WERI-Rb-1 (cell line): ENCODE results near the gene HDDC3.

Experiments
- DNase-seq: peaks from one replicate; pipeline ENCODE4 v3.0.0-alpha.2; 2020
- H3K27ac ChIP-seq: fragments of 250-450 bp; sonication (Bioruptor Pico); 2 replicates; pipeline ENCODE4 v1.5.1; 2020; ENCODE audit warnings: mild to moderate bottlenecking, moderate library complexity
- H3K27me3 ChIP-seq: fragments of 250-450 bp; sonication (Bioruptor Pico); 2 replicates; pipeline ENCODE4 v1.5.1; 2021; ENCODE audit warnings: mild to moderate bottlenecking, low read depth, moderate library complexity; ENCODE audit not compliant: insufficient read depth, severe bottlenecking
- H3K36me3 ChIP-seq: fragments of 250-450 bp; sonication (Bioruptor Pico); 2 replicates; pipeline ENCODE4 v1.5.1; 2020; ENCODE audit warnings: mild to moderate bottlenecking, moderate library complexity
- H3K4me3 ChIP-seq: 2 replicates; pipeline ENCODE4 v1.5.1; 2011; ENCODE audit warnings: low read depth, mild to moderate bottlenecking, control low read depth, low read length
- H3K9me3 ChIP-seq: fragments of 250-450 bp; sonication (Bioruptor Pico); 2 replicates; pipeline ENCODE4 v1.5.1; 2021; ENCODE audit warnings: mild to moderate bottlenecking, moderate library complexity; ENCODE audit not compliant: severe bottlenecking
- TF ChIP-seq, protein P1 (sequence below): IDR thresholded peaks from 2 replicates; pipeline ENCODE4 v1.5.1; 2011; ENCODE audit warnings: low read depth, mild to moderate bottlenecking, control low read depth, inconsistent platforms, low read length

Gene HDDC3

GRCh38 chr15:90907051-90907660 is 25.2 kb downstream of the HDDC3 start:
- Histone ChIP-seq H3K27ac (no peak overlapping the region), H3K36me3 (no peaks in the 10 kb centered on the region), H3K4me3 (no peak overlapping the region), H3K9me3 (no peaks in the 10 kb centered on the region), H3K27me3 (peaks cover 44% of the 10 kb centered on the region)
- DNase-seq: no peak
- TF ChIP-seq, protein P1, sequence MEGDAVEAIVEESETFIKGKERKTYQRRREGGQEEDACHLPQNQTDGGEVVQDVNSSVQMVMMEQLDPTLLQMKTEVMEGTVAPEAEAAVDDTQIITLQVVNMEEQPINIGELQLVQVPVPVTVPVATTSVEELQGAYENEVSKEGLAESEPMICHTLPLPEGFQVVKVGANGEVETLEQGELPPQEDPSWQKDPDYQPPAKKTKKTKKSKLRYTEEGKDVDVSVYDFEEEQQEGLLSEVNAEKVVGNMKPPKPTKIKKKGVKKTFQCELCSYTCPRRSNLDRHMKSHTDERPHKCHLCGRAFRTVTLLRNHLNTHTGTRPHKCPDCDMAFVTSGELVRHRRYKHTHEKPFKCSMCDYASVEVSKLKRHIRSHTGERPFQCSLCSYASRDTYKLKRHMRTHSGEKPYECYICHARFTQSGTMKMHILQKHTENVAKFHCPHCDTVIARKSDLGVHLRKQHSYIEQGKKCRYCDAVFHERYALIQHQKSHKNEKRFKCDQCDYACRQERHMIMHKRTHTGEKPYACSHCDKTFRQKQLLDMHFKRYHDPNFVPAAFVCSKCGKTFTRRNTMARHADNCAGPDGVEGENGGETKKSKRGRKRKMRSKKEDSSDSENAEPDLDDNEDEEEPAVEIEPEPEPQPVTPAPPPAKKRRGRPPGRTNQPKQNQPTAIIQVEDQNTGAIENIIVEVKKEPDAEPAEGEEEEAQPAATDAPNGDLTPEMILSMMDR: no peak

- no peak for DNase-seq
- Histone ChIP-seq H3K27ac (no peak overlapping the region), H3K27me3 (peaks cover 53% of the 10 kb centered on the region), H3K36me3 (no peaks in the 10 kb centered on the region), H3K9me3 (no peaks in the 10 kb centered on the region), H3K4me3 (no peak overlapping the region)
- TF ChIP-seq, protein P1: no peak
Measured at GRCh38 chr15:90906181-90906849, 26.0 kb downstream of the HDDC3 start.

DNA sequence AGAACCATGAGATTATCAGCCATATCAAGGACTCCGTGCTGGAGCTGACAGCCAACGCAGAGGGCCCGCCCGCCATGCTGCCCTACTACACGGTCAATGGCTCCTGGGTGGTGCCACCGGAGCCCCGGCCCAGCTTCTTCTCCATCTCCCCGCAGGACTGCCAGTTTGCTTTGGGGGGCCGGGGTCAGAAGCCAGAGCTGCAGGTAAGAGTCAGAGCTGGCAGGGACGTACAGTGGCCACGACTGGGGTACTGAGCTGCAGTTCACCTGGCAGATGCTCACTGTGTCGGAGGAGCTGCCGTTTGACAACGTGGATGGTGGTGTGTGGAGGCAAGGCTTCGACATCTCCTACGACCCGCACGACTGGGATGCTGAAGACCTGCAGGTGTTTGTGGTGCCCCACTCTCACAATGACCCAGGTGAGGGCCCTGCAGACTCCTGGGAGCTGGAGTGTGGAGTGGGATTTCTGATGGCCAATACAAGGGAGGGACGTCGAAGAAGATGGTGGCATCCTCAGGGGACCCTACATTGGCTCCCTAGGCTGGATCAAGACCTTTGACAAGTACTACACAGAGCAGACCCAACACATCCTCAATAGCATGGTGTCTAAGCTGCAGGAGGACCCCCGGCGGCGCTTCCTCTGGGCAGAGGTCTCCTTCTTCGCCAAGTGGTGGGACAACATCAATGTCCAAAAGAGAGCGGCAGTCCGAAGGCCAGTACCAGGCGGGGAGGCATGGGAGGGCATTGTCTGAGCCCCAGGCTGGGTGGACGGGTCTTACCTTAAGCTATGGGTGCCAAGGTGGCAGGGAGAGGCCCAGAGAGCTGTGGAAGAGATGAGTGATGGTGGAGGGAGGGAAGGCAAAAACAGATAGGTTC is 26.8 kb downstream of the HDDC3 start:
- no peaks in the 10 kb centered on the region for H3K9me3 ChIP-seq
- H3K36me3 ChIP-seq: no peaks in the 10 kb centered on the region
- no peak overlapping the region for H3K4me3 ChIP-seq
- H3K27ac ChIP-seq: no peak overlapping the region
- H3K27me3 ChIP-seq: peaks cover 57% of the 10 kb centered on the region
- no peak for DNase-seq
- TF ChIP-seq, protein P1: no peak

DNA sequence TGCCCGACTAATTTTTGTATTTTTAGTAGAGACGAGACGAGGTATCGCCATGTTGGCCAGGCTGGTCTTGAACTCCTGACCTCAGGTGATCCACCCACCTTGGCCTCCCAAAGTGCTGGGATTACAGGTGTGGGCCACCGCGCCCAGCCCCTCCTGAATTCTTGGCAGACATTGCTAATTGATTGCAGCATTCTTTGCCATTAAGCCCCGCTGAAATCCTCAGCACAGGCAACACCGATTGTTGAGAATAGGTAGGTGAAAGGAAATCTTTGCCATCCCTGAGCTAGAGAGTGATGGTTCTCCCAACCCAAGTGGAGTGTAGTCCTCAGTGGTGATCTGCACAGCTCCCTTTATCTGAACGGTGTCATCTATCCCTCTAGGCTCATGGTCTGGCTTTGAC is 27.6 kb downstream of the HDDC3 start:
- H3K36me3 ChIP-seq: no peaks in the 10 kb centered on the region
- TF ChIP-seq, protein P1: no peak
- H3K27me3 ChIP-seq: peaks cover 59% of the 10 kb centered on the region
- no peak overlapping the region for H3K27ac ChIP-seq
- H3K4me3 ChIP-seq: no peak overlapping the region
- H3K9me3 ChIP-seq: no peaks in the 10 kb centered on the region
- no peak for DNase-seq

- Histone ChIP-seq H3K27me3 (peaks cover 65% of the 10 kb centered on the region), H3K27ac (no peak overlapping the region), H3K36me3 (no peaks in the 10 kb centered on the region), H3K4me3 (no peak overlapping the region; the same call in 1 of the 2 replicates), H3K9me3 (no peaks in the 10 kb centered on the region)
- TF ChIP-seq, protein P1: peak; percentile 27
- DNase-seq: peak; percentile 30
Measured at GRCh38 chr15:90903733-90904536, 28.4 kb downstream of the HDDC3 start.
